Muscle of back (tissue), 11 donors: ENCODE results near the gene LBX2. TPM values are rescaled to one million over a fixed set of nuclear protein-coding genes. Genes with fewer than 3 reads are reported as not detected.
A peak's percentile ranks its signal among the peaks of the same experiment; 100 is the strongest.
"Not testable (repeated sequence)": the region's sequence is repeated elsewhere in the genome, so short reads cannot be mapped to it uniquely, and the experiment has no call there.

ENCODE experiments used
- DNase-seq, 3 donors: peaks; one replicate each; pipeline versions ENCODE4 v3.0.0 to v3.0.0-alpha.2; 2013
- polyA plus RNA-seq, 10 donors: library from polyadenylated mRNA; unstranded; fragments of 120-200 nt; gene quantifications; one replicate each; pipeline ENCODE4 v1.2.1, GENCODE V29; 2013; ENCODE audit not compliant: insufficient read length in 10 of 10

LBX2 gene
- polyA plus RNA-seq, 10 donors, result 0.52 to 1.6 (median 0.94) TPM

- no peak for DNase-seq
Measured at GRCh38 chr2:74486141-74486540, 13.3 kb downstream of the LBX2 start.

- DNase-seq, result not testable (repeated sequence)
Measured at GRCh38 chr2:74483675-74484164, 15.7 kb downstream of the LBX2 start.

DNA sequence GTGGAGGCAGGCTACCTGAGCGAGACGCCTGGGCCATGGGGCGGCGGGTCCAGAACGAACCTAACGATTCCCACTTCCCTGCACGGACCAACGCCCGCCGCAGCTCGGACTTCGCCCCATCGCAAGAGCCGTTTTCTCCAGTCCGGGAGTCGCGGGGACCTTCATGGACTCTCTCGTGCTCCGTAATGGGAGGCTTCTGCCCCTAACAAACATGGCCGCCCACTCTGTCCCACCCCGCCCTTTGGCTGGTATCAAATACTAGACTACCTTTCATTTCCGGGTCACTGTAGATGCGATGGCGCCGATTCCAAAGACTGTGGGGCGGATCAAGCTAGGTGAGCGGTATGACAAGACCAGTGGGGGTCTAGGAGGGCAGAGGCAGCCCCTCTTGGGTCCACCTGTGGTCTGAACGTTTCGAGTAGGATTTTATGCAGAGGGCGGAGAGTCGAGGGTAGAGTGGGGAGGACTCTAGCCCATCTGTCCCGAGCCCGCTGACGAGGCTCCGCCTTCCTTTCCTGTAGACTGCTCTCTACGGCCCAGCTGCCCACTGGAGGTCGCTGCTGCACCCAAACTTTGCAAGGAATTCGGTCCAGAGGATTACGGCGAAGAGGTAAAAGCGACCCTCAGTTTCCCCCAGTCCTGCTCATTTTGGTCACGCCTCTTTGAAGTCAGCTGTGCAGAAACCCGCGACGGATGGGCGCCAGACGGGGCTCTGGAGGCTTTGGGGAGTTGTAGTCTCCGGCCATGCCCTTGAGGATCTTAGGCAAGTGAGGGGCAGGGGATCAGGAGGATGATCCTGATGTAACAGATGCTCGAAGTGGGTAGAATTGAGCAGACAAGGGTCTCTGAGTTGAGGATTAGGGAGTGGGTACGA is 16.4 kb downstream of the LBX2 start, which contains the start of the genes CCDC142 and TTC31:
TSS of gene CCDC142 (minus strand) at position 198 of the 874 bp plus-strand sequence. CDS start at position 37, 161 bp downstream.
TSS of gene TTC31 (plus strand) at position 281 of the 874 bp plus-strand sequence. CDS start at position 296, 15 bp downstream.
- DNase-seq, result peak; percentile 97 to 99 (median 97)

DNA sequence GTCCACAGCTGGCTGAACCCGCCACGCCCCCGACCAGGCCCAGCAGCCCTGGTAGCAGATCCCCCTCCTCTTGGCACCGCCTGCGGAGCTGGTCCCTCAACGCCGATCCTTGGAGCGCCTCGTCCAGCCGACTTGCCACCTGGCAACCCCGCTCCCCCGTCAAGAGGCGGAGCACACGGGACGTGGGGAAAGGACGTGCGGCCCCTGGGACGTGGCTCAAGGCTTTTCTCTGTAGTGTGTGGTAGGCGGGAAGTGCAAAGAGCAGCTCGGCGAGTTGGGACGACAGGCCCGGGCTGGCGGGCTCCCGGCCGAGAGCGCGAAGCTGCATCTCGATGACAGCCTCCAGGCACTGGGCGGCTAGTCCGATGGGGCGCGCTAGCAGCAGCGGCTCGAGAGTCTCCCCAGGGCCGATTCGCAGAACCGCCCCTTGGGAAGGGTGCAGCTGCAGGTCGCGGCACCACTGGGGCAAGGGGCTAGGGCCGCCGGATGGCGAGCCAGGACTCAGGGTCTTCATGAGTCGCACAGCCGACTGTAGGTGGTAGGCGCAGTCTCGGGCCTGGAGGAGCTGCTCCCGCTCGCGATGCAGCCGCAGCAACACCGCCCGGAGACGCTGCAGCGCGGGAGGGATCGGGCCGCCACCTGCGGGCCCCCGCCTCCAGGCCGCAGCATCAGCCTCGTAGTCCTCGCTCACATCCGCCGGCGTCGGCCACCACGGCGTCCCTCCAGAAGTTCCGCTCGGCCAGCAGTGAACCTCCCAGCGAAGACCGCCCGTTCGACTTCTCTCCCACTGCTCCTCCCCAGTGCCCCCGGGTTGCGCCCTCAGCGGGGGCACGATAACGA is 17.2 kb downstream of the LBX2 start:
- DNase-seq, result no peak

- DNase-seq, result no peak
Measured at GRCh38 chr2:74481431-74481830, 18.0 kb downstream of the LBX2 start.

DNA sequence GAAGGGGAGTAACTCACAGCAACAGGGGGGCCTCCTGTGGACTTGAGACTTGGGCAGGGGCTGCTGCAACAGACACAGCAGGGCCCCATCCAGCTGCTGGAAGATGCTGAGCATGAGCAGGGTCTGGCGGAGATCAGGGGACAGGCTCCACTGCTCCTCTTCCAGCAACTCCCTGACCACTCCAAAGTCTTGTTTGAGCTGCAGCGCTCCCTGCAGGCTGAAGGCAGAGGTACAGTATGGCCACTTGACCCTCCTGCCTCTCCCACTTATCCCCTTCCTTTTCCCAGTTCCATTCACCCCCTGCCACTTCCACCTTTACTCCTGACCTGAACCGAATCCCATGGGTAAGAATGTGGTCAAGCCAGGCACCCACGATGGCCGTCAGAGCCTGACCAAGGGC is 24.5 kb downstream of the LBX2 start:
- DNase-seq, result no peak

DNA sequence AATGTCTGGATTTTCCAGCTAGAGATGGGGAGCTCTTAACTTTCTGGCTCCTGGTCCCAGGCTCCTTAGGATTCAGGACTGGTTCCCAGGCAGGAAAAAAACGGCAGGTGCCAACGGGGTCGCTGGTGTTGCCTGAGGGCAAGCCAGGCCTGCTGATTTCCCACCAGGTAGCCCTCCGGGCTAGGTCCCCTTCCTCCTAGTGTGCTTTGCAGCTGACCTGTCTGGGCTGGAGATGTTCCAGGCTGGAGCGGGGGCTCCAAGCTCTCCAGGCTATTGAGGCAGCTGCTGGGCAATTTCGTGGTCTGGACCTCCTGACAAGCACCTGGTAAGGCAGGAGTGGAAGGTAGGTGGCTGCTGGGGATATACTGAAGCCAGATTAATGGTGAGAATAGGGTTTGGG is 24.9 kb downstream of the LBX2 start:
- no peak for DNase-seq

DNA sequence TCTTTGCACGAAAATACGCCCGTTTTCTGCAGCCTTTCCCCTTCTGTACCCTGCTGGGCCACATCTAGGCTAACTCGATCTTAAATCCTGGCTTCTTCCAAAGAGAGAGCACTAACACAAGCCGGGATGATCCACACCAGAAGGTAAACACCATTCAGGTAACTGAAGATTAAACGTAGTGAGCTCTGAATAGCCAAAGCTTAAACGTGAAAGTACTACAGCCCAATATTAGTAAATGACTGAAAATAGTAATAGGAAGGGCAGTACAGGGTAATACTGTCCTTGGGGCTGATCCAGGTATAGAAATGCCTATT is 26.5 kb downstream of the LBX2 start:
- DNase-seq, result no peak

GRCh38 chr2:74472086-74472944 is 27.1 kb downstream of the LBX2 start, which contains the start of gene MRPL53:
MRPL53 (minus strand) TSS chr2:74472680; CDS start chr2:74472660, 20 bp downstream.
- DNase-seq, result peak; percentile 95 to 98 (median 97)

DNA sequence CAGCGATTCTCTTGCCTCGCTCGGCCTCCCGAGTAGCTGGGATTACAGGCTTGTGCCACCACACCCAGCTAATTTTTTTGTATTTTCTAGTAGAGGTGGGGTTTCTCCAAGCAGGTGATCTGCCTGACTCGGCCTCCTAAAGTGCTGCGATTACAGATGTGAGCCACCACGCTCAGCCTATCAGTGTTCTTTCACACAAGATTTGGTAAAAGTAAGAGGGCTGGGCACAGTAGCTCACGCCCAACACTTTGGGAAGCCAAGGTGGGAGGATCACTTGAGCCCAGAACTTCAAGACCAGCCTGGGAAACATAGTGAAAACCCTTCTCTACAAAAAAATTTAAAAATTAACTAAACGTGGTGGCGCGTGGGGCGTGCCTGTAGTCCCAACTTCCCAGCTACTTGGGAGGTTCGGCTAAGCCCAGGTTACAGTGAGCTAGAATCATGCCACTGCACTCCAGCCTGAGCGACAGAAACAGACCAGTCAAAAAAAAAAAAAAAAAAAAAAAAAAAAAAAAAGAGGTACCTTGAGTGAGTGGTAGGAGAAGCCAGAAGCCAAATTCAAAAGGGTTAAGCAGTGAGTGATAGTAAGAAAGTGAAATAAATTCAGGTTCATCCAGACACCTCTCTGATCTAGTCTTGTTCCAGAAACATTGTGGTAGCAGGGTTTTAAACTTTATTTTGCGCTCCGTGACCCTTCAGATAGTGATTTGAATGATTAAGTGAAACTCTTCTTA is 27.9 kb downstream of the LBX2 start:
- DNase-seq, result no peak

DNA sequence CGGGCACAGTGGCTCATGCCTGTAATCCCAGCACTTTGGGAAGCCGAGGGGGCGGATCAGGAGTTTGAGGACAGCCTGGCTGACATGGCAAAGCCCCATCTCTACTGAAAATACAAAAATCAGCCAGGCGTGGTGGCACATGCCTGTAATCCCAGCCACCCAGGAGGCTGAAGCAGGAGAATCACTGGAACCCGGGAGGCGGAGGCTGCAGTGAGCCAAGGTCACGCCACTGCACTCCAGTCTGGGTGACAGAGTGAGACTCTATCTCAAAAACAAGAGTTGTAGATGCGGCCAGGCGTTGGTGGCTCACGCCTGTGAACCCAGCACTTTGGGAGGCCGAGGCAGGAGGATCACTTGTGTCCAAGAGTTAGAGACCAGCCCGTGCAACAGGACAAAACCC is 28.7 kb downstream of the LBX2 start:
- DNase-seq, result not testable (repeated sequence)

- peak in 1 of 3 donors; percentile 29 for DNase-seq
Measured at GRCh38 chr2:74464406-74464805, 35.0 kb downstream of the LBX2 start.

DNA sequence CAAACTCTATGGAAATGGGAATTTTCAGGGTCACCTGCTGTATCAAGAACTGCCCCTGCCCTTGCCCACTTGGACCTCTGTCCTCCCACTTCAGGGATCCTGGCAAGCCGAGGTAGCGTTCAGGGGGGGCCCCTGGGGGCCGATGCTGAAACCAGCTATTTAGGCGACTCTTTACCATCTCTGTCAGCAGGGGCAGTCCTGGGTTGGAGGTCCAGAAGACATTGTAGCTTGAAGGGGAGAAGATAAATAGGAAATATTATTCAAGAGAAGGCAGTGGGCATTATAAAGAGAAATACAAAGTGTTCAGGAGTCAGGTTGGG is 36.7 kb downstream of the LBX2 start:
- no peak for DNase-seq

- DNase-seq, result no peak
Measured at GRCh38 chr2:74462054-74462785, 37.2 kb downstream of the LBX2 start.

DNA sequence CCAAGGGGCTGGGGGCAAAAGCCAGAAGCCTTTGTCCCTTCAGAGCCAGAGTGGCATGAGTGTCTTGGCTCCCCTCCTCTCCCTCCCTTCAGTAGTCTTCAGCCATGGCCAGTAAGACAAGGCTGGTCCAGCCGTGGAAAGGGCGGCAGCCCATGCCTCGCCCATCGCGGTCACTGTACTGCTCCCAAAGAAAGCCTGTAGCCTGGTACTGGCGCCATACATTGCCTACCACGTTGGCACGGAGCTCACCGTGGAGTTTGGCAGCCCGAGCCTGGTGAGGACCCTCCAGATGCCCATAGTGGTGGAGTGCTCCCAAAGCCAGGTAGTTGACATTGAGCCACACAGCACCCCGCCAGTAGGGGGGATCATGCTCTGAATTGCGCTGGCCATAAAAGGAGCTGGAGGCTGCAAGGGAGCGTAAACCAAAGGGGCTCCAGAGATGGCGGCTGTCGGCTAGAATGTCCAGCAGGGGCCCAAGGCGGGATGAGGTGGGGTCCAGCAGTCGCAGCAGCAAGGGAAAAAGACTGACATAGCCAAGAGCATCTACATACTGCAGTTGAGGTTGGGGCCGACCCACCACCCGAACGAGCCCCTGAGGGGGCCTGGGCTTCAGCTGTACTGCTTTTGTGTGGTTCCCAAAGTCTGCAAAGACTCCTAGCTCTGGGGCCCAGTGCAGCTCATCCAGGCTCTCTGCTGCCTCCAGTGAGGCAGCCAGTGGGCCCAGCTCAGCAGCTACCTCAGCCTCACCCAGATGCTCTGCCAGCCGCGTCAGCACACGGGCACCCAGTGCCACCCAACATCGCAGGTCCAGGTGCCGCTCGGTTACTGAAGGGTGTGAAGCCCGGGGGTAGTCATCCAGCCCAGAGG is 38.0 kb downstream of the LBX2 start:
- no peak for DNase-seq

GRCh38 chr2:74460187-74460586 is 39.2 kb downstream of the LBX2 start:
- not testable (repeated sequence) for DNase-seq

DNA sequence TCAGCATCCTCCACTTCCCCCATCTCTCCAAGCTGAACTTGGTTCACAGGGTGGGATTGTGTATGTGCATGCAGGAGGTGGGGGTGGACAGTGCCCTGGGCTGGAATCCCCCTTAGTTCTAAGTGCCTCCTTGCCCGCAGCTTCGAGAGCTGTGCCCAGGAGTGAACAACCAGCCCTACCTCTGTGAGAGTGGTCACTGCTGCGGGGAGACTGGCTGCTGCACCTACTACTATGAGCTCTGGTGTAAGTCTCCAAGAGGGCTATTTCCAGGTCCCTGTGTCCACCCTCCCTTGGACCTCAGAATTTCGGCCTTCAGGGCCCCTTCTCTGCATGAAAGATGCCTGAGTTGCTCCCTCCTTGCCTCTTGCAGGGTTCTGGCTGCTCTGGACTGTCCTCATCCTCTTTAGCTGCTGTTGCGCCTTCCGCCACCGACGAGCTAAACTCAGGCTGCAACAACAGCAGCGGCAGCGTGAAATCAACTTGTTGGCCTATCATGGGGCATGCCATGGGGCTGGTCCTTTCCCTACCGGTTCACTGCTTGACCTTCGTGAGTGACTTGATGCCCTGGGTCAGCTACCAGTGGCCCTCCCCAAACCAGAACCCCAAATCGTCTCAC is 39.8 kb downstream of the LBX2 start:
- not testable (repeated sequence) for DNase-seq

DNA sequence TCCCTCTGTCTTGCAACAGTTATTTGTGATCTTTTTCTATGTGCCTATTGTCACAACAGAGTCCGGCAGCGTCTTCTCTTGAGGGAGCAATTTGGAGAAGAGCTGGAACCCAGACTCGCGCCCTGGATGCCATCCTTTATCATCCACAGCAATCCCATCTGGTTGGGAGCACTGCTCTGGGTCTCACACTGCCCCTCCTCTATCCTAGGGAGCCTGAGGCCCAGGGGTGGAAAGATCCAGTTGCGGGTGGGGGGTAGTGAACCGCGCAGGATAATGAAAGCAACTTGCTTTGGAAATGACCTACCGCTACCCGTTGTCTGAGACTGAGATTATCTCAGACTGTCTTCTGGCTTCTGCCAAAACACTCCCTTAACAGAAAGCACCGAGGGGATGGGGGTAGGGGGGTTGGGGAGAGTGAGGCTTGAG is 40.5 kb downstream of the LBX2 start:
- no peak for DNase-seq
